Neural cell (in vitro differentiated cells): ENCODE measurements around the gene KRT86. TPM values are rescaled to one million over a fixed set of nuclear protein-coding genes. Genes with fewer than 3 reads are reported as not detected.

ENCODE experiments used
- H2AFZ ChIP-seq: fragments of 200-600, 300-800 bp; sonication (generic), shearing (Covaris generic); 2 replicates; pipeline ENCODE4 v1.6.0; 2014; ENCODE audit warnings: low read depth, mild to moderate bottlenecking, antibody characterized with exemption, low read length, moderate library complexity
- H3F3A ChIP-seq: fragments of 200-600 bp; shearing (Covaris generic); 2 replicates; pipeline ENCODE4 v1.6.1; 2016; ENCODE audit warnings: mild to moderate bottlenecking, moderate library complexity, mixed read lengths, antibody characterized with exemption, low read length; ENCODE audit not compliant: insufficient read depth, poor library complexity, severe bottlenecking
- H3K27ac ChIP-seq: fragments of 200-600, 300-800 bp; sonication (generic), shearing (Covaris generic); 2 replicates; pipeline ENCODE4 v1.5.1; 2014; ENCODE audit warnings: mild to moderate bottlenecking, low read length, moderate library complexity
- H3K27me3 ChIP-seq: fragments of 300-800, 200-600 bp; sonication (generic), shearing (Covaris generic); 2 replicates; pipeline ENCODE4 v1.6.0; 2014; ENCODE audit warnings: mild to moderate bottlenecking, low read depth, low read length, moderate library complexity; ENCODE audit not compliant: insufficient read depth
- H3K36me3 ChIP-seq: fragments of 300-800, 200-600 bp; sonication (generic), shearing (Covaris generic); 2 replicates; pipeline ENCODE4 v1.5.1; 2014; ENCODE audit warnings: mild to moderate bottlenecking, antibody characterized with exemption, low read length, moderate library complexity; ENCODE audit not compliant: insufficient read depth
- H3K4me2 ChIP-seq: fragments of 300-800, 200-600 bp; sonication (generic), shearing (Covaris generic); 2 replicates; pipeline ENCODE4 v1.6.0; 2014; ENCODE audit warnings: mild to moderate bottlenecking, low read length
- H3K4me3 ChIP-seq: fragments of 300-800, 200-600 bp; sonication (generic), shearing (Covaris generic); 2 replicates; pipeline ENCODE4 v1.5.1; 2014; ENCODE audit warnings: mild to moderate bottlenecking, low read length, moderate library complexity
- H3K79me2 ChIP-seq: fragments of 200-600 bp; shearing (Covaris generic); replicated peaks from 2 replicates; pipeline ENCODE4 v1.6.0; 2014; ENCODE audit warnings: mild to moderate bottlenecking, low read length, moderate library complexity; ENCODE audit not compliant: insufficient read depth
- H3K9ac ChIP-seq: fragments of 300-800, 200-600 bp; sonication (generic), shearing (Covaris generic); 2 replicates; pipeline ENCODE4 v1.6.1; 2016; ENCODE audit warnings: mild to moderate bottlenecking, low read length, mixed read lengths
- H3K9me2 ChIP-seq: fragments of 200-600 bp; shearing (Covaris generic); 2 replicates; pipeline ENCODE4 v1.6.1; 2016; ENCODE audit warnings: mild to moderate bottlenecking, low read length, mixed read lengths; ENCODE audit not compliant: insufficient read depth
- H3K9me3 ChIP-seq: fragments of 200-600, 300-800 bp; sonication (generic), shearing (Covaris generic); 2 replicates; pipeline ENCODE4 v1.6.1; 2016; ENCODE audit warnings: mild to moderate bottlenecking, mixed run types, low read length, moderate library complexity, mixed read lengths
- H4K20me1 ChIP-seq: fragments of 200-600 bp; shearing (Covaris generic); 2 replicates; pipeline ENCODE4 v1.6.1; 2016; ENCODE audit warnings: mild to moderate bottlenecking, mixed run types; ENCODE audit not compliant: insufficient read depth
- CTCF ChIP-seq: fragments of 450-650 bp; IDR thresholded peaks from 2 replicates; pipeline ENCODE4 v1.5.1; 2014; ENCODE audit warnings: antibody characterized with exemption, mild to moderate bottlenecking, moderate library complexity; ENCODE audit not compliant: poor library complexity, severe bottlenecking
- EP300 ChIP-seq: fragments of 450-650 bp; conservative IDR thresholded peaks from 2 replicates; pipeline ENCODE4 v1.6.1; 2014; ENCODE audit warnings: antibody characterized with exemption, mild to moderate bottlenecking, moderate library complexity; ENCODE audit not compliant: poor library complexity, severe bottlenecking
- EZH2 ChIP-seq: fragments of 200-600, 300-800 bp; shearing (Covaris generic), sonication (generic); IDR thresholded peaks from 2 replicates; pipeline ENCODE4 v1.6.1; 2014; ENCODE audit warnings: antibody characterized with exemption, low read length, borderline replicate concordance, mild to moderate bottlenecking; ENCODE audit not compliant: insufficient read depth, poor library complexity, severe bottlenecking
- MXI1 ChIP-seq: fragments of 450-650 bp; conservative IDR thresholded peaks from 2 replicates; pipeline ENCODE4 v1.6.1; 2014; ENCODE audit warnings: antibody characterized with exemption, mild to moderate bottlenecking; ENCODE audit not compliant: poor library complexity, severe bottlenecking
- POLR2AphosphoS5 ChIP-seq: IDR thresholded peaks from 2 replicates; pipeline ENCODE4 v1.6.1; 2012
- RAD21 ChIP-seq: fragments of 450-650 bp; conservative IDR thresholded peaks from 2 replicates; pipeline ENCODE4 v1.6.1; 2014; ENCODE audit warnings: antibody characterized with exemption, mild to moderate bottlenecking, moderate library complexity
- REST ChIP-seq: IDR thresholded peaks from 2 replicates; pipeline ENCODE4 v1.6.1; 2012; ENCODE audit warnings: borderline replicate concordance
- SMC3 ChIP-seq: fragments of 450-650 bp; conservative IDR thresholded peaks from 2 replicates; pipeline ENCODE4 v1.6.1; 2014; ENCODE audit warnings: antibody characterized with exemption, mild to moderate bottlenecking, moderate library complexity; ENCODE audit not compliant: poor library complexity
- TAF1 ChIP-seq: IDR thresholded peaks from 2 replicates; pipeline ENCODE4 v1.6.1; 2012; ENCODE audit warnings: low read depth
- polyA plus RNA-seq: library from polyadenylated mRNA; depleted of rRNA; stranded (reverse); fragments of >200 nt; gene quantifications from 2 replicates; pipeline ENCODE4 v1.2.3, GENCODE V29; 2014

Gene KRT86
- polyA plus RNA-seq, 1 donor from 2014 or later, result not detected

- no peaks in the 10 kb centered on the region for H3F3A ChIP-seq
- no peak overlapping the region for H3K27ac ChIP-seq
- no peaks in the 10 kb centered on the region for H3K9me2 ChIP-seq
- TF ChIP-seq TAF1 (no peak), EZH2 (no peak), RAD21 (peak; percentile 49), CTCF (peak; percentile 71), EP300 (peak; percentile 37), REST (peak; percentile 16), MXI1 (peak; percentile 48), SMC3 (peak; percentile 44), POLR2AphosphoS5 (no peak)
- H3K79me2 ChIP-seq, result no peaks in the 10 kb centered on the region
- H4K20me1 ChIP-seq, result no peaks in the 10 kb centered on the region
- H3K4me3 ChIP-seq, result peak overlapping the region; percentile 75
- H3K9me3 ChIP-seq, result no peaks in the 10 kb centered on the region
- peaks cover 32% of the 10 kb centered on the region for H3K27me3 ChIP-seq
- peak overlapping the region; percentile 59 for H3K4me2 ChIP-seq
- peak overlapping the region; percentile 33 for H2AFZ ChIP-seq
- H3K9ac ChIP-seq, result peak overlapping the region; percentile 66
- no peaks in the 10 kb centered on the region for H3K36me3 ChIP-seq
Observed at GRCh38 chr12:52307836-52308805, 33.7 kb downstream of the KRT86 start.

GRCh38 chr12:52308806-52309425 lies 34.5 kb downstream of the KRT86 start:
- Histone ChIP-seq H3K36me3 (no peaks in the 10 kb centered on the region), H3K9me3 (no peaks in the 10 kb centered on the region), H3K27me3 (peaks cover 32% of the 10 kb centered on the region), H3K27ac (no peak overlapping the region), H2AFZ (no peak overlapping the region), H3K79me2 (no peaks in the 10 kb centered on the region), H4K20me1 (no peaks in the 10 kb centered on the region), H3K9ac (peak overlapping the region; percentile 66), H3F3A (no peaks in the 10 kb centered on the region), H3K4me2 (no peak overlapping the region), H3K9me2 (no peaks in the 10 kb centered on the region), H3K4me3 (peak overlapping the region; percentile 75)
- TF ChIP-seq EZH2 (no peak), RAD21 (no peak), POLR2AphosphoS5 (no peak), MXI1 (no peak), REST (no peak), SMC3 (no peak), TAF1 (no peak), CTCF (no peak), EP300 (no peak)
